OCI-LY7 (cell line): ENCODE data around the gene STXBP3.

Experiments
- CTCF ChIP-seq: fragments of 200-600 bp; sonication (generic); conservative IDR thresholded peaks from 2 replicates; pipeline ENCODE4 v1.5.1; 2014; ENCODE audit warnings: mild to moderate bottlenecking, antibody characterized with exemption, low read length, moderate library complexity, mixed read lengths
- EZH2phosphoT487 ChIP-seq: fragments of 200-600 bp; sonication (generic); IDR thresholded peaks from 2 replicates; pipeline ENCODE4 v1.6.1; 2018; ENCODE audit warnings: low read depth, borderline replicate concordance, mild to moderate bottlenecking, mixed run types, antibody characterized with exemption, low read length, moderate library complexity, mixed read lengths

DNA sequence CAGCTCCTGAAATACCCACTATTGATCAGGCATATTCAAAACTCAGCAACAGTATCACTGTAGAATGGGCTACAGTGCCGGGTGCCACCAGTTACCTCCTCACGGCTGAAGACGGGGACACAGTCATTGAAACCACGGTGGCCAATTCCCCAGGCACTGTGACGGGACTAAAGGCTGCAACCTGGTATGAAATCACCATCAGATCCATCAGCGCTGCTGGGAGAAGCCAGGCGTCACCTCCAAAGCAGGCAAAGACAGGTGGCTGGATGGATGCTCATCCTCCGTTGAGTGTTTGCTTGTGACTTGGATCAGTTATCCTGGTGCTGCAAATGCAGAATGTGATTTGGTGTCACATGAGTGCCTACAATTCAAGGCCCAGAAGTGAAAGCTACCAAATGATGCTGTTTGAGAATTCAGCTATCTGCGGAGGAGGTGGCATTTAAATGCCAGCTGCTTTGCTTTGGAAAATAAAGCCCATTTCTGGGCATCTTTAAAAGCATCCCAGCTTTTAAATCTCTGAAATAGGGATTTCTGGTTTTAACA, 28.6 kb upstream of the STXBP3 start:
- TF ChIP-seq CTCF (no peak), EZH2phosphoT487 (no peak)
